GM12872 (cell line): ENCODE results near the gene OR4C12.
"Not testable (repeated sequence)": the region's sequence is repeated elsewhere in the genome, so short reads cannot be mapped to it uniquely, and the experiment has no call there.

Experiments
- CTCF ChIP-seq: IDR thresholded peaks from 3 replicates; pipeline ENCODE4 v1.5.1; 2011; ENCODE audit warnings: low read depth, mild to moderate bottlenecking, low read length, moderate library complexity; ENCODE audit not compliant: insufficient read depth

OR4C12 gene

GRCh38 chr11:49982435-49982834 lies at the start of gene OR4C12:
TSS of gene OR4C12 (minus strand) at chr11:49982535. CDS start at chr11:49982501, 34 bp downstream.
- TF ChIP-seq CTCF, result not testable (repeated sequence)

- no peak for TF ChIP-seq CTCF
Measured at GRCh38 chr11:50030193-50030592, 47.9 kb upstream of the OR4C12 start.

- peak; percentile 63 for TF ChIP-seq CTCF
Measured at GRCh38 chr11:49995565-49995964, 13.2 kb upstream of the OR4C12 start.

GRCh38 chr11:49952091-49952490 lies 30.2 kb downstream of the OR4C12 start, which contains the start of gene OR4C13:
TSS of gene OR4C13 (plus strand) at chr11:49952391. CDS start at chr11:49952423, 32 bp downstream.
- TF ChIP-seq CTCF, result no peak
